GM12872 (cell line): ENCODE data around the gene TPRX1.

Source experiments
- CTCF ChIP-seq: IDR thresholded peaks from 3 replicates; pipeline ENCODE4 v1.5.1; 2011; ENCODE audit warnings: low read depth, mild to moderate bottlenecking, low read length, moderate library complexity; ENCODE audit not compliant: insufficient read depth

The TPRX1 gene

GRCh38 chr19:47813304-47813994, 9.1 kb upstream of the TPRX1 start:
- TF ChIP-seq CTCF, result peak; percentile 69

- no peak for TF ChIP-seq CTCF
Observed at GRCh38 chr19:47806435-47806834, 2.1 kb upstream of the TPRX1 start.

GRCh38 chr19:47805313-47805712, 962 bp upstream of the TPRX1 start:
- no peak for TF ChIP-seq CTCF

- TF ChIP-seq CTCF, result no peak
Observed at GRCh38 chr19:47802521-47803043, 1.8 kb downstream of the TPRX1 start.

- TF ChIP-seq CTCF, result no peak
Observed at GRCh38 chr19:47801270-47801669, 3.1 kb downstream of the TPRX1 start.

- no peak for TF ChIP-seq CTCF
Observed at GRCh38 chr19:47798904-47799266, 5.5 kb downstream of the TPRX1 start.

GRCh38 chr19:47797996-47798903, 6.1 kb downstream of the TPRX1 start:
- TF ChIP-seq CTCF, result no peak
